ENCODE measurements around the gene SUCLA2.

GRCh38 chr13:47976325-47976724 lies 24.7 kb downstream of the SUCLA2 start:
- TF ChIP-seq POLR2A (IDR thresholded peaks at IDR 0.05; ENCODE audit: low read length) (no peak), GATA1 (IDR thresholded peaks at IDR 0.05; ENCODE audit: low read depth, low read length) (no peak)
